ENCODE measurements around the gene VANGL1. TPM values are rescaled to one million over a fixed set of nuclear protein-coding genes. Genes with fewer than 3 reads are reported as not detected.

Gene VANGL1
- total RNA-seq, 1 experiment from 2014 or later, result 22.4 TPM

DNA sequence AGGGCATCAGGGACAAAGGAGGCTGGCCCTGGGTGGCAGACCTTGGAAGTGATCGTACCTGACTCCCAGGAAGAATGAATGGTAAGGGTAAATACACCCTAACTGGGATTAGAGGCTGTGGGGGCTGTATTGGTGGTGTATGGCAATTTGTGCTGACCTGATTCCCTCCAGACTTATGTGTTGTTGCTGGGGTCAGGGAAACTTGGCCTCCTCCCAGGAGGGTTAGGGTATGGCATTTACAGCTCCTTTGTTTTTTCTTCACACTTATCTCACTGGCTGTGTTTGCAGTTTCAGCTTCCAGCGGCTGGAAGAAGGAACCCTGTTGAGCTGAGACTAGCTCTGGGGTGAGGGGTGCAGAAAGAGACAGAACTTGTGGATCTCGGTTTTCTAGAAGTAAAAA, 8.2 kb downstream of the VANGL1 start:
- Histone ChIP-seq H3K4me1 (replicated peaks) (peaks cover 16% of the 10 kb centered on the region), H3K9me3 (replicated peaks) (no peaks in the 10 kb centered on the region), H3K27me3 (replicated peaks) (no peaks in the 10 kb centered on the region), H3K4me3 (no peak overlapping the region), H3K36me3 (peaks cover 14% of the 10 kb centered on the region), H3K27ac (no peak overlapping the region)
- no peak for DNase-seq (ENCODE audit: low read depth in 1 of 2, low spot score in 2 of 2)

GRCh38 chr1:115650961-115651360, 9.2 kb downstream of the VANGL1 start:
- no peaks in the 10 kb centered on the region for H3K9me3 ChIP-seq (replicated peaks)
- no peak overlapping the region for H3K27ac ChIP-seq
- no peak for DNase-seq (ENCODE audit: low read depth in 1 of 2, low spot score in 2 of 2)
- no peaks in the 10 kb centered on the region for H3K27me3 ChIP-seq (replicated peaks)
- peaks cover 26% of the 10 kb centered on the region for H3K4me1 ChIP-seq (replicated peaks)
- peaks cover 15% of the 10 kb centered on the region for H3K36me3 ChIP-seq
- H3K4me3 ChIP-seq, result no peak overlapping the region

DNA sequence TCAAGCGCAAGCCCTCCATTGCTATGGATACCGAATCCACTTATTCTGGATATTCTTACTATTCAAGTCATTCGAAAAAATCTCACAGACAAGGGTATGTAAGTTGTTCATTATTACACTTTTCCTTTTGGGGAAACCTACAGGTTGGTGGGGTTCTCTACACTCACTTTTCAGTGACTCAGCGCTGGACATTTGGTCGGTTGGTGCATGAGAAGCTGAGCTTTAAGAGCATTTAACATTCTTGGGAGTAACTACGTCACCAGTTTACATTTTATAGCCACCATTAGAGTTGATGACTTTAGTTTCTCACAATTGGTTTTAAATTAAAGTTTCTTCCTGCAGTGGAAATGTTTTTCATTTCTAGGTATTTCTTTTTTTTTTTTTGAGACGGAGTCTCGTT, 9.6 kb downstream of the VANGL1 start:
- H3K27ac ChIP-seq, result no peak overlapping the region
- DNase-seq (ENCODE audit: low read depth in 1 of 2, low spot score in 2 of 2), result no peak
- no peak overlapping the region for H3K4me3 ChIP-seq
- peaks cover 28% of the 10 kb centered on the region for H3K4me1 ChIP-seq (replicated peaks)
- peaks cover 15% of the 10 kb centered on the region for H3K36me3 ChIP-seq
- no peaks in the 10 kb centered on the region for H3K9me3 ChIP-seq (replicated peaks)
- H3K27me3 ChIP-seq (replicated peaks), result no peaks in the 10 kb centered on the region

DNA sequence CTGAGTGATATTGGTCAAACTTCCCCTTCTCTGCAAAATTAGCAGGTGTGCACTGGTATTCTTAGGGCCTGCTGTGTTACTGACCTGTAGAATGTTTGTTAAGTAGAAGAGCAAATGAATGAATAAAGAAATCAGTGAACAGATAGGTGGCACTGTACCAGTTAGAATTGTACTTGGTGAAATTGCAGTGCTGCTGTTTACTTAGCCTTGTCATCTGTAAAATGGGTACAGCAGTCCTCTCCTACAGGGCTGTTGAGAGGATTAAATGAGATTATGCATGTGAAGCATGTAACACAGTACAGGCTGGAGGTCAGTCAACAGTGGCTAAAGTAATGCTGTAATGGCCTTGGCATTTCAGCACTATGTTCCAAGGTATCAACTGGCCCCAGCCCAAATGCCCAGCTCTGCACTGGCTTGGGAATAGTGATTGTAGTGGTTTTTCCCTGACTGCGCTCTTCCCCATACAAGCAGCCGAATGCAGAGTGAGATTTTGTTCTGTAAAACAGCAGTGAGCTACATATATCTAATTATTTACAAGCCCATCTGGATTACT, 10.5 kb downstream of the VANGL1 start:
- Histone ChIP-seq H3K4me1 (replicated peaks) (peaks cover 38% of the 10 kb centered on the region), H3K4me3 (no peak overlapping the region), H3K9me3 (replicated peaks) (no peaks in the 10 kb centered on the region), H3K27ac (no peak overlapping the region), H3K27me3 (replicated peaks) (no peaks in the 10 kb centered on the region), H3K36me3 (peaks cover 15% of the 10 kb centered on the region)
- no peak for DNase-seq (ENCODE audit: low read depth in 1 of 2, low spot score in 2 of 2)

GRCh38 chr1:115654125-115654524, 12.4 kb downstream of the VANGL1 start:
- no peak overlapping the region for H3K27ac ChIP-seq
- peaks cover 56% of the 10 kb centered on the region for H3K4me1 ChIP-seq (replicated peaks)
- no peaks in the 10 kb centered on the region for H3K9me3 ChIP-seq (replicated peaks)
- H3K36me3 ChIP-seq, result peaks cover 27% of the 10 kb centered on the region
- no peaks in the 10 kb centered on the region for H3K27me3 ChIP-seq (replicated peaks)
- no peak for DNase-seq (ENCODE audit: low read depth in 1 of 2, low spot score in 2 of 2)
- H3K4me3 ChIP-seq, result no peak overlapping the region

- Histone ChIP-seq H3K4me1 (replicated peaks) (peaks cover 57% of the 10 kb centered on the region), H3K9me3 (replicated peaks) (no peaks in the 10 kb centered on the region), H3K27ac (peak overlapping the region; percentile 58), H3K27me3 (replicated peaks) (no peaks in the 10 kb centered on the region), H3K4me3 (no peak overlapping the region), H3K36me3 (peaks cover 34% of the 10 kb centered on the region)
- DNase-seq (ENCODE audit: low read depth in 1 of 2, low spot score in 2 of 2), result peak; percentile 66 to 78
These were observed 13.0 kb downstream of the VANGL1 start for GRCh38 chr1:115654663-115655305.

DNA sequence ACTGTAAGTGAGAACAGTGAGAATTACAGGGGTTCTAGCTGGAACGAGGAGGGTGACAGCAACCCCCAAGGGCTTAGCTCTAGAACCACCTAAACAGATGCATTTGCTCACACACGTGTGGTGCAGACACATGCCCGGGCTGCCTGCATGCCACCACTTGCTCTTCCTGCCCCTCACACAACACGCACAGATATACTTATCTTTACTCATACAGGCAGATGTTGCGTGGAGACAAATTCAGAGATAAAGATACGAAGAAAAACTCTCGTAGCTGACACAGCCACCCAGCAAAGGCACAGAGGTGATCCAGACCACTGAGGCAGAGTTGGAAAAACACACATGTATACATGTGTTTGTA, 13.5 kb downstream of the VANGL1 start:
- H3K27ac ChIP-seq, result peak overlapping the region; percentile 58
- peaks cover 39% of the 10 kb centered on the region for H3K36me3 ChIP-seq
- no peaks in the 10 kb centered on the region for H3K9me3 ChIP-seq (replicated peaks)
- H3K4me3 ChIP-seq, result no peak overlapping the region
- no peaks in the 10 kb centered on the region for H3K27me3 ChIP-seq (replicated peaks)
- DNase-seq (ENCODE audit: low read depth in 1 of 2, low spot score in 2 of 2), result no peak
- H3K4me1 ChIP-seq (replicated peaks), result peaks cover 54% of the 10 kb centered on the region

DNA sequence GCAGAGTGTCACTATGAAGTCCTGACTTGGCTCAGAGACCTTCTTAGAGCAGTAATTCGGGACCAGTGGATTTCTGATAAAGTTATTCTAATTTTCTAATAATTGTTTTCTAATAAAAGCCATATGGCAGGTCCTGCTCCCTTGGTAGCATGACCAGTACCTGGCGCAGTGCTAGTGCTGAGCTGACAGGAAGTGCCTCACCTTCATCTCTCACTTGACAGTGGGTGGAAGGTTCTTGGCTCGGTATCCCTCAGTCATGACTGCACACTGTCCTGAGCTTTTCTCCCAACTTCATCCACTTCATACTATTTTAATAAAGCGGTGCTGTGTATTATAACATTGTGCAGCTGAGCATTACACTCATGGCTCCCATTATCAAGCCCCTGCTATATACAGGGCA, 14.1 kb downstream of the VANGL1 start:
- H3K36me3 ChIP-seq, result peaks cover 45% of the 10 kb centered on the region
- no peak for DNase-seq (ENCODE audit: low read depth in 1 of 2, low spot score in 2 of 2)
- no peak overlapping the region for H3K27ac ChIP-seq
- H3K4me1 ChIP-seq (replicated peaks), result peaks cover 54% of the 10 kb centered on the region
- no peaks in the 10 kb centered on the region for H3K9me3 ChIP-seq (replicated peaks)
- H3K4me3 ChIP-seq, result no peak overlapping the region
- H3K27me3 ChIP-seq (replicated peaks), result no peaks in the 10 kb centered on the region

DNA sequence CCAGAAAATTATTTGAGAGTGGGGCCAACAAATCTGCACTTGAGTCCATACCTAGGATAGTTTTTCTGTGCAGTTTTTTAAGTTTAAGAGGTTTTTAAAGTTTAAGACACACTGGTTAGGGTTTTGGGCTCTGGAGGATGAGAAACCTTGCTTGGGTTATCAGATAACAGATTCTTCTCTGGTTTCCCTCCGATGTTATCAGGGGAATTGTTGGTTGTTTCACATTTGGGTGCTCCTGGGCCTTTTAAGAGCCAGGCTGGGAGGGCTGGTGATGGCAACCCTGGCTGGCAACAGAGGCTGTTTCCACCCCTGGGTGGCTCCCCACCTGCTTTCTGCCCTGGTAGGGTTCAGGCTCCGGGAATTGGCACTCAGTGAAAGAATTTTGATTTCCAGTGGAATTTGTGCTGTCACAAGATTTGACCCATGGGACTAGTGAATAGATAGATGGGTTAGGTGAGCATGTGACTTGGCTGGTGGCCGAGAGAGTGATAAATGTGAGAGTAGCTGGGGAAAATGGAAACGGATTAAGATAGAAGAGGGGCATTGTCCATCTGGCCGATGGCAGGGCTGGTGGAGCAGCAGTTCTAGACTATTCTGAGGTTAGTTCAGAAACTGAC, 14.8 kb downstream of the VANGL1 start:
- Histone ChIP-seq H3K27me3 (replicated peaks) (no peaks in the 10 kb centered on the region), H3K27ac (no peak overlapping the region), H3K4me1 (replicated peaks) (peaks cover 54% of the 10 kb centered on the region), H3K9me3 (replicated peaks) (no peaks in the 10 kb centered on the region), H3K36me3 (peaks cover 47% of the 10 kb centered on the region), H3K4me3 (no peak overlapping the region)
- no peak for DNase-seq (ENCODE audit: low read depth in 1 of 2, low spot score in 2 of 2)

GRCh38 chr1:115658646-115659045, 16.9 kb downstream of the VANGL1 start:
- DNase-seq (ENCODE audit: low read depth in 1 of 2, low spot score in 2 of 2), result peak; percentile 75
- Histone ChIP-seq H3K36me3 (peaks cover 52% of the 10 kb centered on the region), H3K27me3 (replicated peaks) (no peaks in the 10 kb centered on the region), H3K27ac (peak overlapping the region; percentile 44), H3K9me3 (replicated peaks) (no peaks in the 10 kb centered on the region), H3K4me3 (no peak overlapping the region), H3K4me1 (replicated peaks) (peaks cover 54% of the 10 kb centered on the region)

- H3K4me3 ChIP-seq, result no peak overlapping the region
- no peaks in the 10 kb centered on the region for H3K27me3 ChIP-seq (replicated peaks)
- H3K36me3 ChIP-seq, result peaks cover 67% of the 10 kb centered on the region
- H3K27ac ChIP-seq, result no peak overlapping the region
- DNase-seq (ENCODE audit: low read depth in 1 of 2, low spot score in 2 of 2), result no peak
- peaks cover 40% of the 10 kb centered on the region for H3K4me1 ChIP-seq (replicated peaks)
- H3K9me3 ChIP-seq (replicated peaks), result no peaks in the 10 kb centered on the region
These were observed 18.4 kb downstream of the VANGL1 start for GRCh38 chr1:115660151-115660550.

- Histone ChIP-seq H3K4me3 (no peak overlapping the region), H3K27me3 (replicated peaks) (no peaks in the 10 kb centered on the region), H3K27ac (no peak overlapping the region), H3K36me3 (peaks cover 73% of the 10 kb centered on the region), H3K9me3 (replicated peaks) (no peaks in the 10 kb centered on the region), H3K4me1 (replicated peaks) (peaks cover 30% of the 10 kb centered on the region)
- no peak for DNase-seq (ENCODE audit: low read depth in 1 of 2, low spot score in 2 of 2)
These were observed 19.4 kb downstream of the VANGL1 start for GRCh38 chr1:115661157-115661556.

- Histone ChIP-seq H3K4me3 (no peak overlapping the region), H3K9me3 (replicated peaks) (peaks cover 10% of the 10 kb centered on the region), H3K36me3 (peaks cover 86% of the 10 kb centered on the region), H3K4me1 (replicated peaks) (peaks cover 23% of the 10 kb centered on the region), H3K27ac (no peak overlapping the region), H3K27me3 (replicated peaks) (no peaks in the 10 kb centered on the region)
- DNase-seq (ENCODE audit: low read depth in 1 of 2, low spot score in 2 of 2), result no peak
These were observed 23.7 kb downstream of the VANGL1 start for GRCh38 chr1:115665319-115666096.

DNA sequence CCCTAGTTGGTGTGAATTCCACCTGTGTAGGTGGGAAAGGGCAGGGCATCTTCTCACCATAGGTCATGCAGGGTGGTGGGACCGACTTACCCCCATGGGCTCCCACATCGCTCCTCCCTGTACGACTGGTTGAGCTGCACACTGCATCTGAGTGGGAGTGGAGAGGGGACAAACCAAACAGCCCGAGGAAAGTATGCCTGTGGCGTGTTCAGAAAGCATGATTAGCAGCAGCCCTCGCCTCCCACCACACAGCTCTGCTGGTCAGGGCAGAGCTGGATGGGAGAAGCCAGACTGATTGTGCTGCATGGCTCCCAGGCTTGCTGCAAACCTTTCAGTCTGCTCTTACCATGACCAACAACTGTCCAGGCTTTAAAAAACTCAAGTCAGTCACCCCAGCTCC, 24.4 kb downstream of the VANGL1 start:
- Histone ChIP-seq H3K36me3 (peaks cover 80% of the 10 kb centered on the region), H3K4me1 (replicated peaks) (peaks cover 30% of the 10 kb centered on the region), H3K4me3 (no peak overlapping the region), H3K27me3 (replicated peaks) (no peaks in the 10 kb centered on the region), H3K9me3 (replicated peaks) (peaks cover 10% of the 10 kb centered on the region), H3K27ac (no peak overlapping the region)
- DNase-seq (ENCODE audit: low read depth in 1 of 2, low spot score in 2 of 2), result no peak
